GM18520 (cell line): Measurements from ENCODE around the gene PARP3.
"Not testable (repeated sequence)": the region's sequence is repeated elsewhere in the genome, so short reads cannot be mapped to it uniquely, and the experiment has no call there.

ENCODE experiments used
- ATAC-seq: cut with Tn5 transposase; IDR thresholded peaks from one replicate; pipeline ENCODE4 v1.9.1; 2021; ENCODE audit not compliant: unreplicated experiment

PARP3 gene

GRCh38 chr3:51983578-51984268 lies 41.6 kb downstream of the PARP3 start:
- ATAC-seq = no peak

- no peak for ATAC-seq
Observed at GRCh38 chr3:51984269-51984647, 42.1 kb downstream of the PARP3 start.

GRCh38 chr3:51985063-51985462 lies 42.9 kb downstream of the PARP3 start:
- no peak for ATAC-seq

- no peak for ATAC-seq
Observed at GRCh38 chr3:51986010-51986947, 44.1 kb downstream of the PARP3 start.

GRCh38 chr3:51987568-51987967 lies 45.4 kb downstream of the PARP3 start:
- ATAC-seq = no peak

- ATAC-seq = no peak
Observed at GRCh38 chr3:51988286-51989146, 46.4 kb downstream of the PARP3 start.

GRCh38 chr3:51990501-51990971 lies 48.4 kb downstream of the PARP3 start:
- not testable (repeated sequence) for ATAC-seq

GRCh38 chr3:51992017-51992682 lies 50.0 kb downstream of the PARP3 start:
- no peak for ATAC-seq

GRCh38 chr3:51993657-51994056 lies 51.5 kb downstream of the PARP3 start:
- not testable (repeated sequence) for ATAC-seq

- no peak for ATAC-seq
Observed at GRCh38 chr3:51994530-51994929, 52.4 kb downstream of the PARP3 start.

- ATAC-seq = peak; percentile 78
Observed at GRCh38 chr3:51995346-51996163, 53.4 kb downstream of the PARP3 start, which contains the start of gene RPL29. RPL29 (minus strand) TSS chr3:51995895; CDS start chr3:51995461, 434 bp downstream.

GRCh38 chr3:51997172-51997571 lies 55.0 kb downstream of the PARP3 start:
- ATAC-seq = no peak

- no peak for ATAC-seq
Observed at GRCh38 chr3:51997935-51998596, 55.9 kb downstream of the PARP3 start.
